Liver (tissue), 3 donors: ENCODE data around the gene KIF2C.

Source experiments
- CTCF ChIP-seq: fragments of 150-350 bp; IDR thresholded peaks from 2 replicates; pipeline ENCODE4 v1.5.1; 2017; ENCODE audit warnings: improper control_type of control experiment, low read depth, low read length; ENCODE audit not compliant: missing input control
- EGR1 ChIP-seq, 2 donors: IDR thresholded peaks; 2 replicates each; pipeline ENCODE4 v1.6.1; 2016 to 2018; ENCODE audit warnings: antibody characterized with exemption in 2 of 2, low read depth in 2 of 2
- GABPA ChIP-seq, 2 donors: IDR thresholded peaks in 1 of 2; conservative IDR thresholded peaks in 1 of 2; 2 replicates each; pipeline ENCODE4 v1.6.1; 2016; ENCODE audit warnings: antibody characterized with exemption in 2 of 2, mild to moderate bottlenecking in 1 of 2, moderate library complexity in 1 of 2
- HNF4A ChIP-seq, 2 donors: conservative IDR thresholded peaks; 2 replicates each; pipeline ENCODE4 v1.6.1; 2016; ENCODE audit warnings: antibody characterized with exemption in 2 of 2, mild to moderate bottlenecking in 2 of 2
- JUND ChIP-seq, 2 donors: IDR thresholded peaks; 2 replicates each; pipeline ENCODE4 v1.6.1; 2016; ENCODE audit warnings: antibody characterized with exemption in 2 of 2
- MAX ChIP-seq: IDR thresholded peaks from 2 replicates; pipeline ENCODE4 v1.6.1; 2016; ENCODE audit warnings: antibody characterized with exemption
- RAD21 ChIP-seq, 2 donors: IDR thresholded peaks; 2 replicates each; pipeline ENCODE4 v1.6.1; 2016; ENCODE audit warnings: antibody characterized with exemption in 2 of 2, mild to moderate bottlenecking in 2 of 2
- REST ChIP-seq: IDR thresholded peaks from 2 replicates; pipeline ENCODE4 v1.6.1; 2016; ENCODE audit warnings: antibody characterized with exemption, mild to moderate bottlenecking
- TAF1 ChIP-seq: conservative IDR thresholded peaks from 2 replicates; pipeline ENCODE4 v1.6.1; 2016; ENCODE audit warnings: antibody characterized with exemption, mild to moderate bottlenecking
- YY1 ChIP-seq: IDR thresholded peaks from 2 replicates; pipeline ENCODE4 v1.6.1; 2016; ENCODE audit warnings: antibody characterized with exemption, mild to moderate bottlenecking
- donor health status: healthy.
- donor health status: healthy.

- TF ChIP-seq CTCF (no peak), RAD21 (IDR thresholded peaks at IDR 0.05) (no peak), GABPA (IDR thresholded peaks at IDR 0.05 in 1 of 2, conservative IDR thresholded peaks at IDR 0.05 in 1 of 2) (no peak), YY1 (no peak), JUND (IDR thresholded peaks at IDR 0.05) (no peak), TAF1 (no peak), HNF4A (conservative IDR thresholded peaks at IDR 0.05) (no peak), EGR1 (IDR thresholded peaks at IDR 0.05; ENCODE audit: low read depth in 2 of 2) (no peak), REST (no peak), MAX (no peak)
These were observed 17.8 kb downstream of the KIF2C start for GRCh38 chr1:44757420-44757819.
